IMR-90 (cell line): Measurements from ENCODE around the gene RALGAPA2. TPM values are rescaled to one million over a fixed set of nuclear protein-coding genes. Genes with fewer than 3 reads are reported as not detected.

ENCODE experiments used
- ATAC-seq: fragments of 200-7000 bp; cut with Tn5 transposase; 2 replicates; pipeline ENCODE4 v1.9.1; 2020; ENCODE audit warnings: low read depth, mild to moderate bottlenecking, moderate library complexity
- BruUV-seq: library from RNA; stranded (reverse); fragments of 400-500 nt; replicated peaks from 2 replicates; lab custom pipeline; 2021; lab: Mats Ljungman, UMichigan
- CTCF ChIA-PET: fragments of 300-600 bp; formaldehyde crosslinking; extraction: SDS; loops from one replicate; lab custom pipeline; 2021; ENCODE audit warnings: antibody characterized with exemption; lab: Yijun Ruan, JAX
- POLR2A ChIA-PET: fragments of 300-600 bp; sonication (Branson Sonifier 250); formaldehyde crosslinking; loops from one replicate; lab custom pipeline; 2022; ENCODE audit warnings: antibody characterized with exemption; ENCODE audit not compliant: unreplicated experiment; lab: Charles Lee
- DNase-seq: peaks from one replicate; pipeline ENCODE4 v3.0.0; 2013
- H2AFZ ChIP-seq: replicated peaks from 2 replicates; pipeline ENCODE3; 2013; ENCODE audit warnings: low read length, mild to moderate bottlenecking; ENCODE audit not compliant: poor library complexity
- H2AK5ac ChIP-seq: 2 replicates; pipeline ENCODE4 v1.6.1; 2013; ENCODE audit warnings: low read depth, low read length, inconsistent platforms
- H2AK9ac ChIP-seq: replicated peaks from 2 replicates; pipeline ENCODE3; 2013; ENCODE audit warnings: mild to moderate bottlenecking, low read depth, low read length, moderate library complexity; ENCODE audit not compliant: poor library complexity
- H2BK120ac ChIP-seq: 2 replicates; pipeline ENCODE4 v1.6.1; 2013; ENCODE audit warnings: low read depth, low read length, inconsistent platforms
- H2BK15ac ChIP-seq: 3 replicates; pipeline ENCODE4 v1.6.1; 2013; ENCODE audit warnings: low read depth, low read length, inconsistent platforms
- H2BK20ac ChIP-seq: 2 replicates; pipeline ENCODE4 v1.6.1; 2013; ENCODE audit warnings: low read depth, mild to moderate bottlenecking, inconsistent platforms, low read length, moderate library complexity
- H2BK5ac ChIP-seq: 2 replicates; pipeline ENCODE4 v1.6.1; 2013; ENCODE audit warnings: mild to moderate bottlenecking, low read depth, low read length, inconsistent platforms; ENCODE audit not compliant: poor library complexity, severe bottlenecking
- H3K14ac ChIP-seq: replicated peaks from 2 replicates; pipeline ENCODE4 v1.6.1; 2013; ENCODE audit warnings: low read depth, low read length, inconsistent platforms
- H3K18ac ChIP-seq: 2 replicates; pipeline ENCODE4 v1.6.1; 2013; ENCODE audit warnings: low read depth, low read length, control low read depth
- H3K23ac ChIP-seq: 2 replicates; pipeline ENCODE4 v1.6.1; 2013; ENCODE audit warnings: low read depth, low read length, inconsistent platforms
- H3K27ac ChIP-seq: 2 replicates; pipeline ENCODE4 v1.5.1; 2013; ENCODE audit warnings: mild to moderate bottlenecking, control low read depth, low read length; ENCODE audit not compliant: insufficient read depth
- H3K27me3 ChIP-seq: 2 replicates; pipeline ENCODE4 v1.6.1; 2013; ENCODE audit warnings: low read length; ENCODE audit not compliant: control insufficient read depth, insufficient read depth
- H3K36me3 ChIP-seq: 2 replicates; pipeline ENCODE4 v1.6.1; 2013; ENCODE audit warnings: low read length, mixed read lengths; ENCODE audit not compliant: control insufficient read depth, insufficient read depth
- H3K4ac ChIP-seq: 2 replicates; pipeline ENCODE4 v1.6.1; 2013; ENCODE audit warnings: low read depth, low read length, inconsistent platforms
- H3K4me1 ChIP-seq: 2 replicates; pipeline ENCODE4 v1.6.1; 2013; ENCODE audit warnings: low read length, mixed read lengths; ENCODE audit not compliant: control insufficient read depth, insufficient read depth
- H3K4me2 ChIP-seq: 2 replicates; pipeline ENCODE4 v1.6.1; 2013; ENCODE audit warnings: low read depth, mild to moderate bottlenecking, control low read depth, low read length, moderate library complexity
- H3K4me3 ChIP-seq: 2 replicates; pipeline ENCODE4 v1.5.1; 2013; ENCODE audit warnings: low read depth, mild to moderate bottlenecking, control low read depth, low read length, moderate library complexity; ENCODE audit not compliant: insufficient read depth
- H3K56ac ChIP-seq: 2 replicates; pipeline ENCODE4 v1.6.1; 2013; ENCODE audit warnings: low read length, inconsistent platforms; ENCODE audit not compliant: insufficient read depth; ENCODE audit errors: extremely low read depth
- H3K79me1 ChIP-seq, 2 experiments: 2 replicates each; pipeline ENCODE4 v1.6.1; 2013; ENCODE audit warnings: low read length in 2 of 2, inconsistent platforms in 1 of 2, low read depth in 1 of 2
- H3K9ac ChIP-seq: 2 replicates; pipeline ENCODE4 v1.6.1; 2013; ENCODE audit warnings: low read depth, low read length, control low read depth
- H3K9me1 ChIP-seq: 2 replicates; pipeline ENCODE4 v1.6.1; 2013; ENCODE audit warnings: low read length, inconsistent platforms; ENCODE audit not compliant: insufficient read depth
- H3K9me3 ChIP-seq: 2 replicates; pipeline ENCODE4 v1.6.1; 2013; ENCODE audit warnings: low read length; ENCODE audit not compliant: control insufficient read depth, insufficient read depth
- H4K20me1 ChIP-seq: 2 replicates; pipeline ENCODE4 v1.6.1; 2013; ENCODE audit warnings: low read length, inconsistent platforms; ENCODE audit not compliant: insufficient read depth
- H4K5ac ChIP-seq: 2 replicates; pipeline ENCODE4 v1.6.1; 2013; ENCODE audit warnings: mild to moderate bottlenecking, low read depth, low read length, control low read depth
- H4K8ac ChIP-seq, 2 experiments: 2 replicates each; pipeline ENCODE4 v1.6.1; 2013; ENCODE audit warnings: low read depth in 2 of 2, low read length in 2 of 2, control low read depth in 1 of 2, inconsistent platforms in 1 of 2
- H4K91ac ChIP-seq: 2 replicates; pipeline ENCODE4 v1.6.1; 2013; ENCODE audit warnings: low read depth, low read length, inconsistent platforms; ENCODE audit not compliant: insufficient read depth
- BHLHE40 ChIP-seq: fragments of 150-350 bp; IDR thresholded peaks from 2 replicates; pipeline ENCODE4 v1.6.1; 2016; ENCODE audit warnings: mild to moderate bottlenecking, low read depth, low read length
- CEBPB ChIP-seq: IDR thresholded peaks from 2 replicates; pipeline ENCODE4 v1.6.1; 2012; ENCODE audit warnings: low read depth, low read length, improper control_type of control experiment
- CHD1 ChIP-seq: IDR thresholded peaks from 2 replicates; pipeline ENCODE4 v1.6.1; 2012; ENCODE audit warnings: low read depth, low read length, improper control_type of control experiment
- ELK1 ChIP-seq: fragments of 150-350 bp; IDR thresholded peaks from 2 replicates; pipeline ENCODE4 v1.6.1; 2016; ENCODE audit warnings: low read depth, mild to moderate bottlenecking, low read length, moderate library complexity, borderline replicate concordance
- MAFK ChIP-seq: IDR thresholded peaks from 2 replicates; pipeline ENCODE4 v1.6.1; 2012; ENCODE audit warnings: low read depth, low read length, improper control_type of control experiment
- MAZ ChIP-seq: IDR thresholded peaks from 2 replicates; pipeline ENCODE4 v1.6.1; 2012; ENCODE audit warnings: low read depth, mild to moderate bottlenecking, low read length, improper control_type of control experiment, moderate library complexity, borderline replicate concordance
- NFE2L2 ChIP-seq: fragments of 150-350 bp; IDR thresholded peaks from 2 replicates; pipeline ENCODE4 v1.6.1; 2016; ENCODE audit warnings: low read depth, mild to moderate bottlenecking, low read length
- POLR2A ChIP-seq: IDR thresholded peaks from 2 replicates; pipeline ENCODE4 v1.6.1; 2012; ENCODE audit warnings: mild to moderate bottlenecking, low read depth, low read length
- RAD21 ChIP-seq: IDR thresholded peaks from 2 replicates; pipeline ENCODE4 v1.6.1; 2012; ENCODE audit warnings: low read length, improper control_type of control experiment
- RFX5 ChIP-seq: IDR thresholded peaks from 2 replicates; pipeline ENCODE4 v1.8.0; 2012; ENCODE audit warnings: low read depth, mild to moderate bottlenecking, low read length, moderate library complexity
- SMC3 ChIP-seq: fragments of 150-350 bp; IDR thresholded peaks from 2 replicates; pipeline ENCODE4 v1.6.1; 2016; ENCODE audit warnings: low read depth, mild to moderate bottlenecking, antibody characterized with exemption, low read length, moderate library complexity
- WGBS, 2 experiments: methylation state at CpG; one replicate each; pipeline versions ENCODE4 v1.1.5 to v1.1.7; 2013; ENCODE audit warnings: missing lambda C conversion rate in 2 of 2; ENCODE audit not compliant: insufficient read length in 1 of 2; ENCODE audit errors: extremely low coverage in 2 of 2; 5-methylcytosine and 5-hydroxymethylcytosine counted together
- dilution Hi-C: fragments of 300-500 bp; cut with HindIII; formaldehyde crosslinking; loops from one replicate; pipeline ENCODE4 v1.14.3; 2018; ENCODE audit warnings: low sequenced_read_pairs; ENCODE audit not compliant: unreplicated experiment
- in situ Hi-C: fragments of 300-500 bp; cut with MboI; formaldehyde crosslinking; loops from 3 replicates; pipeline ENCODE4 v1.14.3; 2019; ENCODE audit warnings: low sequenced_read_pairs, inconsistent platforms, mixed read lengths
- intact Hi-C: fragments of 100-400 bp; cut with micrococcal nuclease; formaldehyde crosslinking; loops from 2 replicates; pipeline ENCODE4 v1.10.0; 2022
- polyA plus RNA-seq, 3 experiments: library from polyadenylated mRNA; depleted of rRNA; stranded (reverse); fragments of >200 nt; gene quantifications; 2 replicates each; pipeline ENCODE4 v1.2.3, GENCODE V29; 2012; ENCODE audit warnings: low replicate concordance in 1 of 3
- total RNA-seq: library from RNA; depleted of rRNA; stranded (reverse); fragments of >200 nt; gene quantifications from 2 replicates; pipeline ENCODE4 v1.2.3, GENCODE V29; 2012
- TF ChIP-seq, protein P1 (sequence below): conservative IDR thresholded peaks from 2 replicates; pipeline ENCODE4 v1.5.1; 2012; ENCODE audit warnings: mild to moderate bottlenecking, low read depth, low read length, improper control_type of control experiment
- TF ChIP-seq, protein P2 (sequence below): fragments of 150-350 bp; IDR thresholded peaks from 2 replicates; pipeline ENCODE4 v1.6.1; 2017; ENCODE audit warnings: mild to moderate bottlenecking, antibody characterized with exemption, low read length, low read depth

The RALGAPA2 gene
- total and polyA plus RNA-seq, 2 of the 4 experiments (the other 2 are of a cell fraction) = 1.3 to 3.9 TPM

DNA sequence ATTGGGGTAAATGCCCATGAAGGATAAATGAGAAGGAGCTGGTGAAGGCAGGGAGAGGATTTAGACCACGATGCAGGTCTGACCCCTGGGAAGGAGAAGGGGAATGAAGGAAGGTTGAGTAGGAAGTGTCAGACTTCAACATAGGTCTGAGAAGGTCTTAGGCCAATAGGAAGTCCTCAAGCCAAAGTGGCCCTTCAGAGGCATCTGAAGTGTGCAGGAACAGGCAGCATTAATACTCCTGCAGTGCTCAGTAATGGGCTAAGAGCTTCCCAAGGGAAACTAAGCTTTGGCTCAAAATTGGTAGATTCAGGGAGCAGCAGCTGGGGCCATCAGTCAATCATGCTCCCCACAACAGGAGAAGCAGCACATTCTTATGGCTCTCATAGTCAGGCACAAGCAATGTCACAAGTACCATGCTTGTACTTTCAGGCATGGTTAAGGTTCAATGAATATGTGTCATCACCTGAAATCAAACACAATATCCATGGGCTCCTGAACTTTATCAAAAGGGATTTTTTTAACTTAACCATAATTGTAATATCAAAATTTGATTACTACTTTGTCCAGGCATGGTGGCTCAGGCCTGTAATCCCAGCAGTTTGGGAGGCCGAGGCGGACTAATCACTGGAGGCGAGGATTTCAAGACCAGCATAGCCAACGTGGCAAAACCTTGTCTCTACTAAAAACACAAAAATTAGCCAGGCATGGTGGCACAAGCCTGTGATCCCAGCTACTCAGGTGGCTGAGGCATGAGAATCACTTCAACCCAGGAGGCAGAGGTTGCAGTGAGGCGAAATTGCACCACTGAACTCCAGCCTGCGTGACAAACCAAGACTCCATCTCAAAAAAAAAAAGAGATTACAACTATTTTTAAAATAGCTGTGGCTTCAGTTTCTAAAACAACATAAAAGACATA, 9.9 kb downstream of the RALGAPA2 start:
- Histone ChIP-seq H3K9me3 (no peaks in the 10 kb centered on the region), H3K14ac (no peak overlapping the region), H3K56ac (no peak overlapping the region), H3K27me3 (no peaks in the 10 kb centered on the region), H3K27ac (no peak overlapping the region), H2BK120ac (no peak overlapping the region), H3K79me1 (no peaks in the 10 kb centered on the region; a peak in 1 of 4 replicates), H4K8ac (no peak overlapping the region), H3K36me3 (no peaks in the 10 kb centered on the region), H3K9ac (no peak overlapping the region), H2BK20ac (no peak overlapping the region), H2BK15ac (no peak overlapping the region), H2AFZ (no peak overlapping the region), H3K4me3 (no peak overlapping the region), H2AK9ac (no peak overlapping the region), H3K9me1 (no peaks in the 10 kb centered on the region), H4K20me1 (no peaks in the 10 kb centered on the region), H3K23ac (no peak overlapping the region), H2AK5ac (no peak overlapping the region), H3K4me1 (no peaks in the 10 kb centered on the region), H3K4ac (no peak overlapping the region), H2BK5ac (no peak overlapping the region), H3K4me2 (no peak overlapping the region), H3K18ac (no peak overlapping the region), H4K91ac (no peak overlapping the region), H4K5ac (no peak overlapping the region)
- DNase-seq (no peak), ATAC-seq (no peak)
- ChIA-PET POLR2A (interaction anchor here (0.6 kb wide), 1 partner anchor 45 kb away, joined by 3 read pairs; no protein-coding TSS in a partner anchor), CTCF (interaction anchor here (0.6 kb wide), 1 partner anchor 108 kb away, joined by 3 read pairs; no protein-coding TSS in a partner anchor)
- in situ Hi-C loops (no loop called here), dilution Hi-C loops (no loop called here), intact Hi-C loops (no loop called here)
- BruUV-seq = no TSS peak
- 60% methylated on average over 1 of the region's 7 CpGs; no CpG with 5 or more reads in 1 of the 2 experiments for WGBS, 2 experiments
- TF ChIP-seq, protein P1, sequence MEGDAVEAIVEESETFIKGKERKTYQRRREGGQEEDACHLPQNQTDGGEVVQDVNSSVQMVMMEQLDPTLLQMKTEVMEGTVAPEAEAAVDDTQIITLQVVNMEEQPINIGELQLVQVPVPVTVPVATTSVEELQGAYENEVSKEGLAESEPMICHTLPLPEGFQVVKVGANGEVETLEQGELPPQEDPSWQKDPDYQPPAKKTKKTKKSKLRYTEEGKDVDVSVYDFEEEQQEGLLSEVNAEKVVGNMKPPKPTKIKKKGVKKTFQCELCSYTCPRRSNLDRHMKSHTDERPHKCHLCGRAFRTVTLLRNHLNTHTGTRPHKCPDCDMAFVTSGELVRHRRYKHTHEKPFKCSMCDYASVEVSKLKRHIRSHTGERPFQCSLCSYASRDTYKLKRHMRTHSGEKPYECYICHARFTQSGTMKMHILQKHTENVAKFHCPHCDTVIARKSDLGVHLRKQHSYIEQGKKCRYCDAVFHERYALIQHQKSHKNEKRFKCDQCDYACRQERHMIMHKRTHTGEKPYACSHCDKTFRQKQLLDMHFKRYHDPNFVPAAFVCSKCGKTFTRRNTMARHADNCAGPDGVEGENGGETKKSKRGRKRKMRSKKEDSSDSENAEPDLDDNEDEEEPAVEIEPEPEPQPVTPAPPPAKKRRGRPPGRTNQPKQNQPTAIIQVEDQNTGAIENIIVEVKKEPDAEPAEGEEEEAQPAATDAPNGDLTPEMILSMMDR = no peak
- TF ChIP-seq MAFK = no peak
- no peak for TF ChIP-seq RFX5
- no peak for TF ChIP-seq RAD21
- TF ChIP-seq NFE2L2 = no peak
- no peak for TF ChIP-seq MAZ
- TF ChIP-seq CEBPB = no peak
- no peak for TF ChIP-seq ELK1
- TF ChIP-seq, protein P2, sequence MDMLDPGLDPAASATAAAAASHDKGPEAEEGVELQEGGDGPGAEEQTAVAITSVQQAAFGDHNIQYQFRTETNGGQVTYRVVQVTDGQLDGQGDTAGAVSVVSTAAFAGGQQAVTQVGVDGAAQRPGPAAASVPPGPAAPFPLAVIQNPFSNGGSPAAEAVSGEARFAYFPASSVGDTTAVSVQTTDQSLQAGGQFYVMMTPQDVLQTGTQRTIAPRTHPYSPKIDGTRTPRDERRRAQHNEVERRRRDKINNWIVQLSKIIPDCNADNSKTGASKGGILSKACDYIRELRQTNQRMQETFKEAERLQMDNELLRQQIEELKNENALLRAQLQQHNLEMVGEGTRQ = no peak
- TF ChIP-seq SMC3 = no peak
- TF ChIP-seq POLR2A = no peak
- no peak for TF ChIP-seq CHD1
- TF ChIP-seq BHLHE40 = no peak
